GM11168 (cell line): Measurements from ENCODE around the gene MTCP1.

ENCODE experiments used
- in situ Hi-C: fragments of 300-500 bp; cut with MboI; formaldehyde crosslinking; loops from one replicate; pipeline ENCODE4 v1.12.0; 2022; ENCODE audit warnings: low sequenced_read_pairs; ENCODE audit not compliant: unreplicated experiment

Gene MTCP1, protein sequence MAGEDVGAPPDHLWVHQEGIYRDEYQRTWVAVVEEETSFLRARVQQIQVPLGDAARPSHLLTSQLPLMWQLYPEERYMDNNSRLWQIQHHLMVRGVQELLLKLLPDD

DNA sequence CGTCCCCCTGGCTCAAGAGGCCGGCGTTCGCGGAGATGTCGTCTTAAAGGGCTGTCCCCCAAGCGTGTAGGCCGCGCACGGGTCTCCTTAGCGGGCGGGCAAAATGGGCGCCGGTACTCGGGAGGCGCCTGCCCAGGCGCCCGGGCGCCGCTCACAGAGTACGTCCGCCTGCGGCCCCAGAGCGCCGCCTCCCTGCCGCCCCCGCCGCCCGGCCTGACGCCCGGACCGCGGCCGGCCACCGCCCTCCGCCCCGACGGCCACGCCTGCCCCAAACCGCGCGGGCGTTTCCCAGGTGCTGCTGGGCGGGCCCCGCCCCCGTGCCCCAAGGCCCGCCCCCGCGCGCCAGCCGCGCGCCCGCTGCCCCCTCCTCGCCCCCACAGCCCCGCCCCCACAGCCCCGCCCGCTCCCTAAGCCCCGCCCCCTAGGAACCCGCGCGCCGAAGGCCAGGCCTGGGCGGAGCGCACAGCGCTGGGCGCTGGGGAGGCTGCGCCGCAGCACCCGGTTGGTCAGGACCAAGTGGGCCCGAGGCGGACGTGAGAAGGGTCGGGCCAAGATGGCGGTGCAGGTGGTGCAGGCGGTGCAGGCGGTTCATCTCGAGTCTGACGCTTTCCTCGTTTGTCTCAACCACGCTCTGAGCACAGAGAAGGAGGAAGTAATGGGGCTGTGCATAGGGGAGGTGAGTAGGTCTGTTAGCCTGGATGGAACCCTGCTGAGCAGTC, at the start of gene MTCP1, which contains the start of the genes BRCC3 and CMC4:
TSS of gene MTCP1 (minus strand) at position 162 of the 719 bp plus-strand sequence. CDS start 5,126 bp downstream, outside the sequence.
TSS of gene BRCC3 (plus strand) at position 534 of the 719 bp plus-strand sequence. CDS start at position 554, 20 bp downstream.
TSS of gene CMC4 (minus strand) at position 162 of the 719 bp plus-strand sequence. CDS start 7,113 bp downstream, outside the sequence.
- in situ Hi-C loops = no loop called here

DNA sequence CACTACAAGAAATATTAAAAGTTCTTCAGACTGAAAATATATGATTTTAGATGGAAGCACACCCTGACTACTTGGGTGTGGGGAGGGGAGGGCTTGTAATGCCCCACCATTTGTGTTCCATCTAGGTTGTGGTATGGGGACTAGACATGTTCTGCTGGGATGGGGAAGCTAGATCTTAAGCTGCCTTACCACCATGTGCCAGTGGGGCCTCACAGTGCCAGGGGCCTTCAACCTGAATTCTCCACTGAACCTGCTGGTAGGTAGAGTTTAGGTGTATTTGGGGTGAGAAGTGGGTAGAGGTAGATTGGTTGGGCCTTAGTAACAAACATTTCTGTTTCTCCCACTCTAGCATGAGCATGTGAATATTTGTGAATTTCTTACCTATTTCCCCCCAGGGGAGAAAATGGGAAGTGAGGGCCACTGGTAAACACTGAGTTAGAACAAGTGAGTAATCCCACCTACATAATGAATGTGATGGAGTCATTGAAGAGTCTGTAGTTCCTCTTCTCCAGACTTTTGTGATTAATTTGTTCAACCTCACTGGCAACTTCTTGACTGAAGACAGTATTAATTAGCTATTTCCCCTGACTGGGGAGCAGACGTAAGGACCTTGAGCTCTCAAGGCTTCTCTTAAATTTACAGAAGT, 44.4 kb upstream of the MTCP1 start:
- in situ Hi-C loops = no loop called here

DNA sequence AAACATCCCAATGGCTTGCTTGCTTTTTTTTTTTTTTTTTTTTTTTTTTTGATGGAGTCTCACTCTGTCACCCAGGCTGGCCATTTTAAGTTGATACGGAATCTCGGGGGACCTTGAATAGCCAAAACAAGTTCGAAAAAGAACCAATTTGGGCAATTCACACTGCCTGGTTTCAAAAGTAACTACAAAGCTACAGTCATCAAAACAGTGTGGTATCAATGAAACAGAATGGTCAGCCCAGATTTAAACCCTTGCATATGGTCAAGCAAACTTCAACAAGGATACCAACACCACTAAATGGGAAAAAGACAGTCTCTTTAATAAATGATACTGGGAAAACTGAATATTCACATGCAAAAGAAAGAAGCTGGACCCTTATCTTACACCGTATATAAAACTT, 42.2 kb upstream of the MTCP1 start:
- in situ Hi-C loops = no loop called here

DNA sequence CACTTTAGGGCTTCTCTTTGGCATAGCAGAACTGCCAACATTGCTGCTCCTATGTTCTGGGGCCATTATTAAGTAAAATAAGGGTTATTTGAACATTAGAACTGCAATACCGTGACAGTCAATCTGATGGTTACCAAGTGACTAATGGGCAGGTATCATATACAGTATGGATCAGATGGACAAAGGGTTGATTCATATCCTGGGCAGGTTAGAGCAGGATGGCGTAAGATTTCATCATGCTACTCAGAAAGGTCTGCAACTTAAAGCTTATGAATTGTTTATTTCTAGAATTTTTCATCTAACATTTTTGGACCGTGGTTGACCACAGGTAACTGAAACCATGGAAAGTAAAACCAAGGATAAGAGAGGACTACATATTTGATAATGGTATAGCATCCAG, 41.2 kb upstream of the MTCP1 start:
- in situ Hi-C loops = no loop called here

DNA sequence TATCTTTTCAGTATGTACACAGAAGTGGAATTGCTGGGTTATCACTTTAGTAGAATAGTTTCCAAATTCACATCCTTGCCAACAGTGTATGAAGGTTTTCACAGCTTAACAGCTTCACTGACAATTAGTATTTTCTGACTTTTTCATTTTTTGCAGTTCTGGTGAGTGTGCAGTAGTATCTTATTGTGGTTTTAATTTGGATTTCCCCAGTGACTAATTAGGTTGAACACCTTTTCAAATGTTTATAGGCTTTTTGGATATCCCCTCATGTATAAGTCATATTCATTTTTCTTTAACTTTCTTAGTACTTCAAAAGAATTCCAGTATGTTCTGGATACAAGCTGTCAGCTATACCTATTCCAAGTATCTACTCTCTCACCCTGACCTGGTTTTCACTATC, 37.5 kb upstream of the MTCP1 start:
- in situ Hi-C loops = no loop called here

DNA sequence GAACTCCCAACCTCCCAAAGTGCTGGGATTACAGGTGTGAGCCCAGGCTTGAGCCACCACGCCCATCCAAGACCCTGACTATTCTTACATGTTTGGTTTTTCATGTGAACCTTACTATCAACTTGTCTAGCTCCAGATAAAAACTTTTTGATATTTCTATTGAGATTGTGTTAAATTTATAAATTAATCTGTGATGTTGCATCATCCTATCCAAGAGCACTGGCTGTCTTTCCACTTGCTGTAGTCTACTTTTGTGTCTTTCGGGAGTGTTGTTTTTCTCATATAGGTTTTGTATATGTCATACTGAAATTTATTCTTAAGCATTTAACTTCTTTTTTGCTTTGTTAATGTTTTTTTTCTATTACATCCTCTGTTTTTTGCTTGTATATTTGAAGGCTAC, 35.0 kb upstream of the MTCP1 start:
- in situ Hi-C loops = no loop called here

DNA sequence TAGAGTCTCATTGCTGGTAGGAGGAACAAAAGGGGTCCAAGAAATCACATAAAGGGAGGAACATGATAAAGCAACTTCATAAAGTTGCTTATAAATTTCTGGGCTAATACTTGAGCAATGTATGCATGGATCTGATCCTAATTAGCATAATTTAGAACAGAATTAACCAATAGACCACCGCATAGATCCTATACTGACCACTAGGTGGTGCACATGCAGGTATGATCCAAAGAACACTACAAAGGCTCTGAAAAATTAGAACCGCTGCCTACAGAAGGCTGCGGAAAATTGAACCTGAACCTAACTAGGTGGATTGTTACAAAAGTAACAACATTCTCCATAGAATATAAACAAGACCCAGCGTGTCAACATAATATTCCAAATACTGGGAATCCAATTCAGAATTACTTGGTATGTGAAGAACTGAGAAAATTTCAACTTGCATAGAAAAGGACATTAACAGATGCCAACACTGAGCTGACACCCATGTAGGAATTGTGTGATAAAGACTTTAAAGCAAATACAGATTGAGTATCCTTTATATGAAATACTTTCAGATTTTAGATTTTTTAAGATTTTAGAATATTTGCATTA, 23.6 kb upstream of the MTCP1 start:
- in situ Hi-C loops = no loop called here

DNA sequence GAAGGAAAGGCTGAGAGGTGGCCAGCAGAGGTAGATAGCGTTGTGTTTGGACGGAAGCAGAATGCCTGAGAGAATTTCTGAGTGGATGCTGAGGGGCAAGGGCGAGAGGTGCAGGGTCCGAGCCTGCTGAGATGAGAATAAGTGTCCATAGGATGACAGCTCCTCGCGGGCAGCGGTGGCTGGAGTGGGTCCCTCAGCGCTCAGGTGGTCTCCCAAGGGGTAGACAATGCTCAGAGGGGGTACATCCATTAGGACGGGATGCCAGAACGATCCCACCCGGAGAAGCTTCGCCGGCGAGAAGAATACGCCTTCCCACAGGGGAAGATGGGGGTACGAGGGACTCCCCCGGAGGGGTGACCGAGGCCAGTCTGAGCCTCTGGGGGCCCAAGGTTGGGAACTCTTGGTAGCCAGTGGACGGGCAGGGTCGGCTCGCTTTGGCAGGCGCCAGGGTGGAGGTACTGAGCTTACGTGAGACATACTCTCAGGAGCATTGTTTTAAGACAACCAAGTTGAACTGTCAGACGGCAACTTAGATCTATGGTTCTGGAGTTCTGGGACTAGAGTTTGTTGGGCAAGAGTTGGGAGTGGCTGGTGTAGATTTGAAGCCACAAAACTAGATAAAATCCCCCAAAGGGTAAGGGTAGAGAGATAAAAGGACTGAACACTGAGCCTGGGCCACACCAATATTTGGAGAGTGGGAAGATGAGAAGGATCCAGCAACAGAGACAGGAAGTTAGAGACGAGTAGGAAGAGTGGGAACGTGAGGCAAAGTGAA, 16.2 kb upstream of the MTCP1 start:
- in situ Hi-C loops = no loop called here

DNA sequence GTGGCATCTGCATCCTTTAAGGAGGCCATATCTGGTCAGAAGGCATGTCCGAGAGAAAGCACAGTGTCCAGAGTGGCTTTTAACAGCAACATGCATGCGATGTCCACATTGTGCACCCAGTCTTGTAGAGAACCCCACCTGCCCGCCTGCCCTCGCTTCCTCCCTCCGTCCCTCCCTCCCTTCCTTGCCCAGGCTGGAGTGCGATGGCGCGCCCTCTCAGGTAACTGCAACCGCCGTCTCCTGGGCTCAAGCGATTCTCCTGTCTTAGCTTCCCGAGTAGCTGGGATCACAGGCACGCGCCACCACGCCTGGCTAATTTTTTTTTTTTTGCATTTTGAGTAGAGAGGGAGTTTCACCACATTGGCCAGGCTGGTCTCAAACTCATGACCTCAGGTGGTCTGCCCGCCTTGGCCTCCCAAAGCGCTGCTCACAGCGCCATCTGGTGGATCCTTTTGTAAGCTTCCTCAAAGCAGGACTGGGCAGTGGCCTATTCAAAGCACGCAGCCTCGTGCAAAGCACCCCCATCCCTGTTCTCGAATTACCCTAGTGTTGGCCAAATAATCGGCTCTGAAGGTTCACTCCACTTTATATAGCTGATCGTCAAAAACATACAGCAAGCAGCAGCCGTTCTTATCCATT, 15.4 kb upstream of the MTCP1 start:
- in situ Hi-C loops = no loop called here

DNA sequence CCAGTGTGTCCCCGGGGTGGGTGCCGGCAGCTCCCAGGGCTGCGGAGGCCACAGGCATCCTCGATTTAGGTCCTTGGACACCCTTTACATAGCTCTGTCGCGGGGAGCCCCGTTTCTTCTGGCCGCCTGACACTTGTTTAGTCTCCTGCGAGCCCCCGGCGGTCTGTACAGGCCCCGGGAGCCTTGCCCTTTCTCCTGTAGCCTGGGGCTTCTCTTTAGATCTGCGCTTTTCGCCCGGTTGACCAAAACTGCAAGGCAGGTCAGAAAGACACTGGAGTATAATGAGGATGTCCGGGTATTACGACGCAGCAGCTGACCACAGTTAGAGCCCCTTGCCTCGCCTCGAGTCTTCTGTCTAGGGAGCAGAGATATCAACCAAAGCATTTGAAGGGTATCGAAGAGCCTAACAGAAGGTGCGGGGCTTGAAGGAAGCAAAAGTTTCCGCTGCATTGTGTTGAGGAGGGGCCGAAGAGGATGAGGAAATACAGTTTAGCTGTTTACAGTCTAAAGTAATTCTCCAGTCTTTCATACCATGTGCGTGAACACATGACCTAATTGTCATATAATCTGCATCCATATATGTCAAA, 851 bp upstream of the MTCP1 start:
- in situ Hi-C loops = no loop called here

DNA sequence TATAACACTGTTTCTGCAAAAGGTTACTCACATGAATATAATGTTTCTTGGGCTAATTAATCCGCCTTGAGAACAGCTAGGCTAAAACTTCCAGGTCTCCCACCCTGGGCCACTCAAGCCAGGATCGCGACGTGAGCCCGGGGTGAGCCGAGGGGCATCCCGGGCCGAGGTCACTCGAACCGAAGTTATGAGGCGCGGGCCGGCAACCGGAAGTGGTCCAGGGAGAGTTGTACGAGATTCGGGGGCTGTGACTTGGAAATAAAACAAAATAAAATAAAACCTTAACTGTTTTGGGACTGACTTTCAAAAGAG, 317 bp downstream of the MTCP1 start:
- in situ Hi-C loops = no loop called here

DNA sequence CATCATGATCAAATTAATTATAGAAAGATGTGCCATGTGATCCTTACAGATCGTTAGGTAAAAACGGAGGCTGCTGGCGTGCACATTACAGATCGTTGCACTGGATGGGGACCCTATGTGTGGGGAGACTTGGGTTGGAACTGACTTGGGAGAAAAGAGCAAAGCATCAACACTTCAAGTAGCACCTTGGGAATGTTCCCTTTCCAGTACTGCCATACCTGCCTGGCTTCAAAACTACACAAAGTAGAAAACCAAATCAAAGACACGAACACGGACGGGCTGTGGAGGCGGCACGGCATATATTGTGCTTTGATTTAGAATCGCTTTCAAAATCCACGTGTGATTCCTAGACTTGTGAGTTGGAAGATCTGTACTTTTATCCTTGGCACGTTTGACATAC, 898 bp downstream of the MTCP1 start:
- in situ Hi-C loops = no loop called here

DNA sequence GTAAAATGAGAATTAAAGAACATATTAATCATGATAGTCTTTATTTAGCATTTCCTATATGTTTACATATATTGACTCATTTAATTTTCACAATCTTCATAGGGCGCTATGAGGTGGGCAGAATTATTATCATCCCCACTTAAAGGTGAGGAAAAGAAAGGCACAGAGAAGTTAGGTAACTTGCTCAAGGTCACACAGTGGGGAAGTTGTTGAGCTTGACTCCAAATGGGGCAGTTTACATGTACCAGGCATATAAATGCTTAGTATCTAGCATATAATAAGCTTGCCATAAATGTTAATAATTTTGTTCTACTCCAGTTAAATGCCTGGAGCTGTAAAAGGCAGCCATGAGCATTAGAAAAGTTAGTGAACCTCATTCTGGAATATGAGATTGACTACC, 1.5 kb downstream of the MTCP1 start:
- in situ Hi-C loops = no loop called here

DNA sequence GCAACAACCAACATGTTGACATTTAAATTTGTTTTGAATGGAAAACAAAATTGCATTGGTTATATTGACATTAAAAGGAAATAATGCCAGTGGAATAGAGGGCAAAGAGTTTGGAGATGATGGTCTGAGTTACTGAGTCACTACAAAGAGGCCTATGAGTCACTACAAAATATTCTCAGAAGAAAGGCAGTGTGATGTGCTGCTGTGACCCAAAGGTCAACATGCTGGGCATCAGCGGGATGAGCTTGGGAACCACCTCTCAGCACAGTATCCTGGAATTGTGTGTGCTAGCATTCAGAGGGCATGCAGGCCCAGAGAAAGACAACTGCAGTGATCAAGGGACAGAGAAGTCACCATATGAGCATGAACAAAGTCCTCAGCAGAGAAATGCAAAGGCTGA, 2.8 kb downstream of the MTCP1 start:
- in situ Hi-C loops = no loop called here

DNA sequence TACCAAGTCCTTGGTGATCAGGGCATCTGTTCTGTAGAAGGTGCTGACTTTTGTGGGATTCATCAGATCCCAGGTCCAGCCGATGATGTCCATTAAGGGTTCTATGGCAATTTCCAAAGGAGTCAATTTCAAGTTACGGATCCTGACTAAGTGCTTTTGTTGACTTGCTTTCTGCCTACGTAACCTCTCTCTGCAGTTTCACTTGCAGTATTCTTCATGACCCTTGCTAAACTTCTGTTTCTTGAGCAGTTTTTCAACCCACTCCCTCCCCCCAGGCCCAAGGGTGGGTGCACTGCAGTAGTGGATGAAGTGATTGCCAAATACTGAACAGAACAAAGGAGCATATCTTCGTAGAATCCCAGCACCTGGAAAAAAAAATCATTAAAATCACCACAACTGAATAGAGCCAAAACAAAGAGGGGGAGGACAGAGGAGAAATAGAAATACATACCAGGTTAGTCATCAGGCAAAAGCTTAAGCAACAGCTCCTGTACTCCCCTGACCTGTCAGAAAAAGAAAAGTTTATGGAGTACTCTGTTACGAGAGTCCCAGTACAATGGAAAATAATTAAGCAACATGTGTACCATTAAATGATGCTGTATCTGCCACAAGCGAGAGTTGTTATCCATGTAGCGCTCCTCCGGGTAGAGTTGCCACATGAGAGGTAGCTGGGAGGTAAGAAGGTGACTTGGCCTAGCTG, 5.8 kb downstream of the MTCP1 start:
- in situ Hi-C loops = no loop called here

DNA sequence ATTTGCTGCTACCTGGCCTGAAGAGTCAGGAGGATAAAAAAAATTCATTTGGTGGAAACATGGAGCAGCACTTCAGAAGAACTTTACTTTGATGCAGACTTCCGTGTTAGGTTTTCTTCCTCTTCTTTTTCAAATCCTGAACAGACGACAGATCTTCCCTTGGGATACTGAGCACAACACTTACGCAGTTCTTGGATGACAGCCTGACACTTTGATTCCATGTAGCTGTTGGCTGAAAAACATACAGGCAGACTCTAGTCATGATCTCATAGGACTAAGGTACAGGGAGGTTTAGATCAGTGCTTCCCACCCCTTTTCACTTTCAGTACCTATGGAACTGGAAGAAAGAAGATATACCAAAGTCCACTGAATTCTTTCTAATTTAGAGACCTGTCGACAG, 9.2 kb downstream of the MTCP1 start:
- in situ Hi-C loops = no loop called here

DNA sequence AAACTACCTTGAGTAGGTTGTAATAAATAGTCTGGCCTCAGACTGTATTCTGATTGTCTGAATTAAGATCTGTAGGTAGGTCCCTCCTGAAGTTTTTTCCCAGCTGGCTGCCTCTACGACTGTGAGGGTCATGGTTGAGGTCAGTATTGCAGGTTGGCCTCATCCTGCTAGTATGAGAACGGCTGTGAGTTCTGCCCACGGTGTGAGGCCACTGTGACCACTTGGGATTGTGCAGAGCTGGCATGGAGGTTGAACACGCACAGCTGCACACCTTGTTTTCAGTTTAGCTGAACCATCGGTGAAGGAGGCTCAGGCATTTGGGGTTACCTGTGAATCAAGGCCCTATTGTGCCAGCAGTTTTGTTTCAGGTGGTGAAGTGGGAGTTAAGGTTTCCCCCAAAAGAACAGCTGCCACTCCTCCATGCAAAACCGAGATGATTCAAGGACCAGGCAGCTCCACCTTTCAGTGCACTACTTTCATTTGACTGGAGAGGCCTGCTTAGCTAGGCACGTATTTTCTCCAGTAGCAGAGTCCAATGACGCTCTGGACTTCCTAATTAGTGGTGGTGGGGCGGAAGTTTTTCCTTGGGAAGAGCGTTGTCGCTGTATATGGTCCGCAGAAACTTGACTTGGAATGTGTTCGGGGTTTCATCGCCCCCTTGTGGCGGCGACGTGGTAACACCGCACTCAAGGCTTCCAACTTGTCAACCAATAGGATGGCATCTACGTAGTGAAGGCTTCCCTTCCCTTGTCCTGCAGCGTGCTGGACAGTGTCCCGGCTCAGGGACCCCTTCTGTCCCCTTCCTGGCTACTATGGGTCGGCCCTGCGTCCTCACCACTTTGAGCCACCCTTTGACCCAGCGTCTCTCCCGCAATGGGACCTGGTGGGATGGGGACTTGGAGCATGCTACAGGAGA, 13.8 kb downstream of the MTCP1 start:
- in situ Hi-C loops = loop anchor here (5.0 kb wide), 1 partner anchor 75 kb away; no protein-coding TSS in a partner anchor

DNA sequence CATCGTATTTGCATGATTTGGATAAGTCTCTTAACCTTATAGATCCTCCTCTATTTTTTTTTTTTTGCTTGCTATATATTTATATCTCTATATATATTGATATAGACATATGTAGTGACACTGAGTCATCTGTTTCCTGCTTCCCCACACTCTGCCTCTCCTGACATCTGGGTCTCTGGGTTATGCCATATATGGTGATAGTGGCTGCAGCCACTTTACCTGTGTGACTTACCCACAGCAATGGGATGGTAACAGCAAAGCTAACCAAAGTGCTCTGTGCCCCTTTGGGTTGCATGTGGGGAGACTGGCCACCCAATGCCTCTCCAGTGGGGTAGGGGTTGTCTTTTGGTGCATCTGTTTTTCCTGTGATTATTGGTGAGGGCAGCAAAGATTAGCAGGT, 14.5 kb downstream of the MTCP1 start:
- in situ Hi-C loops = loop anchor here (5.0 kb wide), 1 partner anchor 74 kb away; no protein-coding TSS in a partner anchor
